Tibial artery (tissue), 4 donors: ENCODE data around the gene PVALEF.

ENCODE experiments used
- DNase-seq, 2 donors: peaks; one replicate each; pipeline ENCODE4 v3.0.0-alpha.2; 2019
- H3K27ac ChIP-seq, 2 donors: fragments of 200-600 bp; sonication (generic) in 1 of 2; 1 replicate in 1 of 2; 2 replicates in 1 of 2; pipeline ENCODE4 v1.5.1; 2018 to 2019; ENCODE audit warnings: mild to moderate bottlenecking in 1 of 2
- H3K27me3 ChIP-seq, 2 donors: fragments of 200-600 bp; sonication (generic) in 1 of 2; one replicate each; pipeline versions ENCODE4 v1.5.1 to v1.6.0; 2016 to 2019
- H3K36me3 ChIP-seq, 3 donors: fragments of 200-600 bp; sonication (generic) in 2 of 3; one replicate each; pipeline ENCODE4 v1.5.1; 2016 to 2019; ENCODE audit warnings: mild to moderate bottlenecking in 2 of 3
- H3K4me1 ChIP-seq, 4 donors: fragments of 200-600 bp; sonication (generic) in 2 of 4; 1 replicate in 3 of 4; 2 replicates in 1 of 4; pipeline ENCODE4 v1.5.1; 2016 to 2019
- H3K4me3 ChIP-seq, 2 donors: fragments of 200-600 bp; sonication (generic) in 1 of 2; 1 replicate in 1 of 2; 2 replicates in 1 of 2; pipeline ENCODE4 v1.5.1; 2018 to 2019; ENCODE audit warnings: mild to moderate bottlenecking in 2 of 2
- H3K9me3 ChIP-seq, 3 donors: fragments of 200-600 bp; sonication (generic) in 1 of 3; one replicate each; pipeline ENCODE4 v1.5.1; 2016 to 2019
- intact Hi-C: fragments of 100-400 bp; cut with DNase I; formaldehyde crosslinking; loops from one replicate; pipeline ENCODE4 v1.15.0; 2023; ENCODE audit warnings: low total_unique reads
- TF ChIP-seq, protein P1 (sequence below), 2 experiments: fragments of 200-600 bp in 1 of 2; fragments of 450-650 bp in 1 of 2; IDR thresholded peaks; one replicate each; pipeline ENCODE4 v1.5.1; 2017 to 2019; ENCODE audit warnings: antibody characterized with exemption in 2 of 2, mild to moderate bottlenecking in 1 of 2, moderate library complexity in 1 of 2

PVALEF gene

DNA sequence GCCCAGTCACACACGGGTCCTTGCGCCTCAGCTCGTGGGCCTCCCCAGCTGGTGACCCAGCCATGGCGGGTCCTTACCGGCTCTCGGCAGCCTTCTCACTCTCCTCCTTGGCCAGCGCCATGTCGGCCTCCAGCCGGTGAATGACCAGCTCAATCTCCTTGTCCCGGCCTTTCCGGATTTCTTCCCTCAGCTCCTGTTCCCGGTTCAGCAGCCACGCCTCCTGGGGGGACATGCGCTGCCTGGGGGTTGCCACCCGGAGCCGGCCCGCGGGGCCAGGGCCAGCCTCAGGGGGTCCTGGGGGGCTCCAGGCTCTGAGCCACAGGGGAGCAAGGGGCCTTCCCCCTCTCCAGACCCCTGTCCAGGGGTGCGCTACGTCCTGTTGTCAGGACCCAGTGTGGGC lies 25.8 kb downstream of the PVALEF start:
- TF ChIP-seq, protein P1, sequence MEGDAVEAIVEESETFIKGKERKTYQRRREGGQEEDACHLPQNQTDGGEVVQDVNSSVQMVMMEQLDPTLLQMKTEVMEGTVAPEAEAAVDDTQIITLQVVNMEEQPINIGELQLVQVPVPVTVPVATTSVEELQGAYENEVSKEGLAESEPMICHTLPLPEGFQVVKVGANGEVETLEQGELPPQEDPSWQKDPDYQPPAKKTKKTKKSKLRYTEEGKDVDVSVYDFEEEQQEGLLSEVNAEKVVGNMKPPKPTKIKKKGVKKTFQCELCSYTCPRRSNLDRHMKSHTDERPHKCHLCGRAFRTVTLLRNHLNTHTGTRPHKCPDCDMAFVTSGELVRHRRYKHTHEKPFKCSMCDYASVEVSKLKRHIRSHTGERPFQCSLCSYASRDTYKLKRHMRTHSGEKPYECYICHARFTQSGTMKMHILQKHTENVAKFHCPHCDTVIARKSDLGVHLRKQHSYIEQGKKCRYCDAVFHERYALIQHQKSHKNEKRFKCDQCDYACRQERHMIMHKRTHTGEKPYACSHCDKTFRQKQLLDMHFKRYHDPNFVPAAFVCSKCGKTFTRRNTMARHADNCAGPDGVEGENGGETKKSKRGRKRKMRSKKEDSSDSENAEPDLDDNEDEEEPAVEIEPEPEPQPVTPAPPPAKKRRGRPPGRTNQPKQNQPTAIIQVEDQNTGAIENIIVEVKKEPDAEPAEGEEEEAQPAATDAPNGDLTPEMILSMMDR (IDR thresholded peaks at IDR 0.05) = no peak
- Histone ChIP-seq H3K9me3 (no peaks in the 10 kb centered on the region), H3K27me3 (peaks cover 0 to under 1% of the 10 kb centered on the region in 2 donors), H3K27ac (no peak overlapping the region), H3K4me3 (no peak overlapping the region), H3K36me3 (peaks cover 0 to 75% (median 0%) of the 10 kb centered on the region in 3 donors), H3K4me1 (no peaks in the 10 kb centered on the region)
- DNase-seq = no peak
- intact Hi-C loops = no loop called here

DNA sequence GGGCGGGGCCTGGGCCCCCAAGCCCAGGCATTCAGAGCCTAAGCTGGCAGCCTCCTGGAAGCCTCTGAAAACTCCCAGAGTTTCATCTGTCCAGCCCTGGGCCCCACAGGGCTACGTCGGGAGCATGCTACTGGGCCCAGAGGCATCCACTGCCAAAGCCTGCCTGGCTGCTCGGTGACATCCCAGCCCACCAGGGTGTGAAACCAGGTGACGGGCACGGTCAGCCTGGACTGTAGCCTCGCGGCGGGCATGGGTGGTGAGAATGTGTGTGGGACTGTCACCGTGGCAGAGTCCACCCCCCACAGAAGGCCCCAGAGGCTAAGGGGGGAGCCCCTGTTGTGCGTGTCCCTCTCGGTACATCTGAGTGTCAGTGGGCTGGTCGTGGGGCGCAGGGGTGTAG lies 26.3 kb downstream of the PVALEF start:
- intact Hi-C loops = no loop called here
- H3K36me3 ChIP-seq = peaks cover 0 to 81% (median 0%) of the 10 kb centered on the region in 3 donors
- no peaks in the 10 kb centered on the region for H3K27me3 ChIP-seq
- TF ChIP-seq, protein P1 (IDR thresholded peaks at IDR 0.05) = no peak
- H3K9me3 ChIP-seq = no peaks in the 10 kb centered on the region
- H3K4me3 ChIP-seq = no peak overlapping the region
- no peaks in the 10 kb centered on the region for H3K4me1 ChIP-seq
- H3K27ac ChIP-seq = no peak overlapping the region
- DNase-seq = no peak

GRCh38 chr17:81192386-81193050 lies 27.2 kb downstream of the PVALEF start:
- DNase-seq = no peak
- Histone ChIP-seq H3K4me3 (no peak overlapping the region), H3K27me3 (no peaks in the 10 kb centered on the region), H3K4me1 (no peaks in the 10 kb centered on the region), H3K27ac (no peak overlapping the region), H3K36me3 (peaks cover 0 to 89% (median 0%) of the 10 kb centered on the region in 3 donors), H3K9me3 (no peaks in the 10 kb centered on the region)
- TF ChIP-seq, protein P1 (IDR thresholded peaks at IDR 0.05) = no peak
- intact Hi-C loops = no loop called here

DNA sequence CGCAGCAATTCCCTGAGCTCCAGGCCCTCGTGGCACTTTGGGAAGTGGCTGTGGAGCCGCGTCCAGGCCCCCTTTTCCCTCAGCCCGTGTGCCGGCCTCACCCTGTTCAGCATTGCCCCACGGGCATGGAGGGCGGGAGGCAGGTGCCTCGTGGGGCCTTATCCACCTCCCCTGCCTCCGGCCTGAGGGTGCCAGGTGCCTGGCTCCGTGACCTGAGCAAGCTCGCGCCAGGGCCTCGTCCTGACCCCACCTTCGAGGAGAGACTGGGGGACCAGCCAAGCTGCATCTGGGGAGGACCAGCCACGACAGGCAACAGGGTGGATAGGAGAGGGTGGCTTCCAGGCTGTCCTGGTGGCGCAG lies 27.7 kb downstream of the PVALEF start:
- Histone ChIP-seq H3K36me3 (peaks cover 0 to 94% (median 0%) of the 10 kb centered on the region in 3 donors), H3K4me3 (no peak overlapping the region), H3K4me1 (no peaks in the 10 kb centered on the region), H3K9me3 (no peaks in the 10 kb centered on the region), H3K27me3 (no peaks in the 10 kb centered on the region), H3K27ac (no peak overlapping the region)
- TF ChIP-seq, protein P1 (IDR thresholded peaks at IDR 0.05) = no peak
- intact Hi-C loops = no loop called here
- DNase-seq = no peak

- no peak for DNase-seq
- intact Hi-C loops = no loop called here
Measured at GRCh38 chr17:81193470-81194224, 28.3 kb downstream of the PVALEF start.

More at GRCh38 chr17:81193470-81194224, 28.3 kb downstream of the PVALEF start:
- no peaks in the 10 kb centered on the region for H3K27me3 ChIP-seq
- no peaks in the 10 kb centered on the region for H3K4me1 ChIP-seq
- no peak overlapping the region for H3K27ac ChIP-seq
- no peak overlapping the region for H3K4me3 ChIP-seq
- TF ChIP-seq, protein P1 (IDR thresholded peaks at IDR 0.05) = no peak
- H3K36me3 ChIP-seq = peaks cover 0 to 95% (median 0%) of the 10 kb centered on the region in 3 donors
- no peaks in the 10 kb centered on the region for H3K9me3 ChIP-seq
